Heart left ventricle (tissue), 13 donors: Measurements from ENCODE around the gene TNPO3.

Experiments
- CTCF ChIP-seq, 12 donors: fragments of 200-600 bp; sonication (generic) in 4 of 12; IDR thresholded peaks; one replicate each; pipeline versions ENCODE4 v1.5.0 to v1.8.0; 2018 to 2022; ENCODE audit warnings: antibody characterized with exemption in 12 of 12, mild to moderate bottlenecking in 5 of 12
- POLR2A ChIP-seq, 2 donors: fragments of 450-650 bp; IDR thresholded peaks; one replicate each; pipeline ENCODE4 v1.6.1; 2017; ENCODE audit warnings: antibody characterized with exemption in 2 of 2, mild to moderate bottlenecking in 2 of 2, moderate library complexity in 2 of 2
- donor health status: ischemic (EF 13 %, LVEDD 7.1; RV severe dilation, severe dysfunction).
- donor health status: DM: no; HTN: yes; CAD: no.
- donor health status: DM: no; HTN: no; CAD: no.
- donor health status: ischemic (EF 25% LVEDD 6.9; RV normal size, moderate dysfunction).
- donor health status: ischemic (EF 25% LVEDD 5.7; RV mildly dilated, moderate dysfunction).
- donor health status: ischemic (EF 35%, LVEDD 5.7; RV mildly dilated, moderate dysfunction).
- donor health status: nonischemic (EF 11% LVEDD 7.7; RV severe dilation, severe dysfunction).
- donor health status: DM: yes; HTN: yes; CAD: no.
- donor health status: PGD.
- donor health status: ischemic (EF 29% LVEDD 5.4; RV normal size, mild dysfunction).
- donor health status: nonischemic (EF 23%, LVEDD 6.1; RV moderate dilation, normal function).

- TF ChIP-seq CTCF (IDR thresholded peaks at IDR 0.05) (no peak), POLR2A (IDR thresholded peaks at IDR 0.05) (no peak)
These were observed 43.6 kb upstream of the TNPO3 start for GRCh38 chr7:129098409-129099084.
